AG10803 (cell line): Measurements from ENCODE around the gene FCN1.

Source experiments
- DNase-seq: peaks from one replicate; pipeline ENCODE4 v3.0.0; 2010; ENCODE audit warnings: low read depth
- H3K4me3 ChIP-seq: 2 replicates; pipeline ENCODE4 v1.5.1; 2011; ENCODE audit warnings: mild to moderate bottlenecking, low read length, control low read depth
- CTCF ChIP-seq: conservative IDR thresholded peaks from 2 replicates; pipeline ENCODE4 v1.5.1; 2011; ENCODE audit warnings: mild to moderate bottlenecking, low read length, control low read depth, inconsistent platforms

Gene FCN1

GRCh38 chr9:134922066-134922931 lies 4.6 kb upstream of the FCN1 start:
- no peak for DNase-seq
- H3K4me3 ChIP-seq, result no peak overlapping the region
- no peak for TF ChIP-seq CTCF

GRCh38 chr9:134919303-134919702 lies 1.6 kb upstream of the FCN1 start:
- no peak for TF ChIP-seq CTCF
- no peak overlapping the region for H3K4me3 ChIP-seq
- DNase-seq, result no peak

- TF ChIP-seq CTCF, result no peak
- no peak for DNase-seq
- no peak overlapping the region for H3K4me3 ChIP-seq
Observed at GRCh38 chr9:134918646-134919045, 934 bp upstream of the FCN1 start.

- no peak for TF ChIP-seq CTCF
- no peak for DNase-seq
- no peak overlapping the region for H3K4me3 ChIP-seq
Observed at GRCh38 chr9:134916161-134916665, 1.5 kb downstream of the FCN1 start.

- no peak for TF ChIP-seq CTCF
- no peak overlapping the region for H3K4me3 ChIP-seq
- no peak for DNase-seq
Observed at GRCh38 chr9:134915046-134915985, 2.4 kb downstream of the FCN1 start.

- no peak for DNase-seq
- TF ChIP-seq CTCF, result no peak
- H3K4me3 ChIP-seq, result no peak overlapping the region
Observed at GRCh38 chr9:134914501-134914834, 3.2 kb downstream of the FCN1 start.
